Measurements from ENCODE around the gene RNU1-2.

DNA sequence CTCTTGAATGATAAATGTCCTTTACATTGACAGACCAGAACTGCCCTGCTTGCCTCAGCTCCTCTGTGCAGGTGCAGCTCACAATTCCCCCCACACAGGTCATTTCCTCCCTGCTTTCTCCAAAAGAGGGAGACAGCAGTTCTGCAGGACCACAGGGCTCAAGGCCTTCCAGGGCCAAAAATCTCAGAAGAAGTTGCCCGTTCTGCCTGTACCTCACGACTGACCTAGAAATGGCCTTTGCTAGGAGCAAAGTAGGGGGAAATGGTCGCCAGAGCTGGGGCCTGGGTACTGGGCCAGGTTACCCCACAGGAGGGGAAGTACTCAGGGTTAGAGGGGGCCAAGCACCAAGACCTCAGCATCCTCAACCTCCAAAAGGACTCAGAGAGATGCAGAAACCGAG, 11.1 kb downstream of the RNU1-2 start:
- TF ChIP-seq, protein P1, sequence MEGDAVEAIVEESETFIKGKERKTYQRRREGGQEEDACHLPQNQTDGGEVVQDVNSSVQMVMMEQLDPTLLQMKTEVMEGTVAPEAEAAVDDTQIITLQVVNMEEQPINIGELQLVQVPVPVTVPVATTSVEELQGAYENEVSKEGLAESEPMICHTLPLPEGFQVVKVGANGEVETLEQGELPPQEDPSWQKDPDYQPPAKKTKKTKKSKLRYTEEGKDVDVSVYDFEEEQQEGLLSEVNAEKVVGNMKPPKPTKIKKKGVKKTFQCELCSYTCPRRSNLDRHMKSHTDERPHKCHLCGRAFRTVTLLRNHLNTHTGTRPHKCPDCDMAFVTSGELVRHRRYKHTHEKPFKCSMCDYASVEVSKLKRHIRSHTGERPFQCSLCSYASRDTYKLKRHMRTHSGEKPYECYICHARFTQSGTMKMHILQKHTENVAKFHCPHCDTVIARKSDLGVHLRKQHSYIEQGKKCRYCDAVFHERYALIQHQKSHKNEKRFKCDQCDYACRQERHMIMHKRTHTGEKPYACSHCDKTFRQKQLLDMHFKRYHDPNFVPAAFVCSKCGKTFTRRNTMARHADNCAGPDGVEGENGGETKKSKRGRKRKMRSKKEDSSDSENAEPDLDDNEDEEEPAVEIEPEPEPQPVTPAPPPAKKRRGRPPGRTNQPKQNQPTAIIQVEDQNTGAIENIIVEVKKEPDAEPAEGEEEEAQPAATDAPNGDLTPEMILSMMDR (IDR thresholded peaks at IDR 0.05; ENCODE audit: control extremely low read depth in 1 of 3, insufficient read depth in 1 of 3, low read depth in 1 of 3, low read length in 3 of 3): no peak
- TF ChIP-seq, protein P2, sequence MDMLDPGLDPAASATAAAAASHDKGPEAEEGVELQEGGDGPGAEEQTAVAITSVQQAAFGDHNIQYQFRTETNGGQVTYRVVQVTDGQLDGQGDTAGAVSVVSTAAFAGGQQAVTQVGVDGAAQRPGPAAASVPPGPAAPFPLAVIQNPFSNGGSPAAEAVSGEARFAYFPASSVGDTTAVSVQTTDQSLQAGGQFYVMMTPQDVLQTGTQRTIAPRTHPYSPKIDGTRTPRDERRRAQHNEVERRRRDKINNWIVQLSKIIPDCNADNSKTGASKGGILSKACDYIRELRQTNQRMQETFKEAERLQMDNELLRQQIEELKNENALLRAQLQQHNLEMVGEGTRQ (IDR thresholded peaks at IDR 0.05; ENCODE audit: low read length): no peak
- no peak for TF ChIP-seq SP1 (IDR thresholded peaks at IDR 0.05; ENCODE audit: low read depth, low read length)
- TF ChIP-seq TAF7 (optimal IDR thresholded peaks at IDR 0.05; ENCODE audit: borderline replicate concordance, low read depth, low read length): no peak
- TF ChIP-seq POLR2A (IDR thresholded peaks at IDR 0.05; ENCODE audit: control extremely low read depth in 1 of 2, low read depth in 2 of 2, low read length in 2 of 2): no peak
- TF ChIP-seq BCL11A (IDR thresholded peaks at IDR 0.05; ENCODE audit: low read depth in 2 of 2, low read length in 2 of 2): no peak
- no peak for TF ChIP-seq JUN (IDR thresholded peaks at IDR 0.05; ENCODE audit: low read depth, low read length)
- no peak for TF ChIP-seq CTBP2 (IDR thresholded peaks at IDR 0.05; ENCODE audit: borderline replicate concordance, insufficient read depth, insufficient read length, low read length)
- TF ChIP-seq SUZ12 (IDR thresholded peaks at IDR 0.05; ENCODE audit: low read length): no peak
- no peak for TF ChIP-seq CHD1 (IDR thresholded peaks at IDR 0.05; ENCODE audit: low read depth, low read length)

All from H1 (cell line).